ENCODE measurements around the gene NIM1K.

DNA sequence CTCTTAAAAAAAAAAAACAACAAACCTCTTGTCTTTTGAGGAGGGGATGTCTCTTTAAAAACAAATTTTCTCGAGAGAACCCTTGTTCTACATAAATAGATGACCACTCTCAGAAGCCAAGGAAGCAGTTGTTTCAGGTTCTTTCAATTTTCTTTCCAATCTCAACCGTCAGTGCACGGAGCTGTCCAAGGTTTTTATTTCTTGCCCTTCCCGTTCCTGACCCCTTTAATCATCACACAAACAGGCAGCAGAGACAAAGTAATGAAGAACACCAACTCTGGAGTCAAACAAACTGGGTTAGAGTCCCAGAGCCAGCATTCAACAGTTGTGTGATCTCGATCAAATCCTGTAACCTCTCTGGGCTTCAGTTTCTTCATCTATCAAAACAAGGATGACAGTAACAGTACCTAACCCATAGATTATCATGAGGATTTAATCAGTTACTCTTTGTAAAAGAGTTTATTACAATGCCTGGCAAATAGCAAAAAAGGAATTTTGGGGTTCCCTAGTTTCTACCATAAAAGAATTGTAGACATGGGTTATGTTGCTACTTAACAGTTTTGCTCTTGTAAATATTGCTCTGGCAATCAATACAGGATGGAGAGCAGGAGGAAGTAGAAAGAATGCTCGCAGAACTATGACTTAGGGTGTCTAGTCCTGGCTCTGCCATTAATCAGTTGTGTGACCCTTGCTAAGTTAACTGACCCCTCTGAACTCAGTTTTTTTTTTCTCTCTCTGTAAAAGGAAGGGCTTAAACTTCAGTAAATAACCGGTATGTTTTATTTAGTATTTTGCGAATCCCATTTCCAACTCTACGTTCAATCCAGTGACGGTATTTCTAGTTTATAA lies 1.0 kb upstream of the NIM1K start:
- TF ChIP-seq, protein P1, sequence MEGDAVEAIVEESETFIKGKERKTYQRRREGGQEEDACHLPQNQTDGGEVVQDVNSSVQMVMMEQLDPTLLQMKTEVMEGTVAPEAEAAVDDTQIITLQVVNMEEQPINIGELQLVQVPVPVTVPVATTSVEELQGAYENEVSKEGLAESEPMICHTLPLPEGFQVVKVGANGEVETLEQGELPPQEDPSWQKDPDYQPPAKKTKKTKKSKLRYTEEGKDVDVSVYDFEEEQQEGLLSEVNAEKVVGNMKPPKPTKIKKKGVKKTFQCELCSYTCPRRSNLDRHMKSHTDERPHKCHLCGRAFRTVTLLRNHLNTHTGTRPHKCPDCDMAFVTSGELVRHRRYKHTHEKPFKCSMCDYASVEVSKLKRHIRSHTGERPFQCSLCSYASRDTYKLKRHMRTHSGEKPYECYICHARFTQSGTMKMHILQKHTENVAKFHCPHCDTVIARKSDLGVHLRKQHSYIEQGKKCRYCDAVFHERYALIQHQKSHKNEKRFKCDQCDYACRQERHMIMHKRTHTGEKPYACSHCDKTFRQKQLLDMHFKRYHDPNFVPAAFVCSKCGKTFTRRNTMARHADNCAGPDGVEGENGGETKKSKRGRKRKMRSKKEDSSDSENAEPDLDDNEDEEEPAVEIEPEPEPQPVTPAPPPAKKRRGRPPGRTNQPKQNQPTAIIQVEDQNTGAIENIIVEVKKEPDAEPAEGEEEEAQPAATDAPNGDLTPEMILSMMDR (conservative IDR thresholded peaks at IDR 0.05), result no peak
- TF ChIP-seq EZH2 (IDR thresholded peaks at IDR 0.05; ENCODE audit: low read depth), result no peak
